Gastrocnemius medialis (tissue), 4 donors: ENCODE data around the gene ARVCF.

Experiments
- CTCF ChIP-seq, 5 experiments: fragments of 450-650 bp in 3 of 5; fragments of 200-600 bp in 2 of 5; sonication (generic) in 2 of 5; IDR thresholded peaks in 4 of 5; conservative IDR thresholded peaks in 1 of 5; 1 replicate in 4 of 5; 2 replicates in 1 of 5; pipeline ENCODE4 v1.5.1; 2016 to 2019; ENCODE audit warnings: antibody characterized with exemption in 5 of 5, mild to moderate bottlenecking in 3 of 5, moderate library complexity in 3 of 5
- POLR2A ChIP-seq, 2 donors: fragments of 450-650 bp; IDR thresholded peaks; one replicate each; pipeline ENCODE4 v1.6.1; 2017; ENCODE audit warnings: antibody characterized with exemption in 2 of 2, mild to moderate bottlenecking in 2 of 2, moderate library complexity in 2 of 2

DNA sequence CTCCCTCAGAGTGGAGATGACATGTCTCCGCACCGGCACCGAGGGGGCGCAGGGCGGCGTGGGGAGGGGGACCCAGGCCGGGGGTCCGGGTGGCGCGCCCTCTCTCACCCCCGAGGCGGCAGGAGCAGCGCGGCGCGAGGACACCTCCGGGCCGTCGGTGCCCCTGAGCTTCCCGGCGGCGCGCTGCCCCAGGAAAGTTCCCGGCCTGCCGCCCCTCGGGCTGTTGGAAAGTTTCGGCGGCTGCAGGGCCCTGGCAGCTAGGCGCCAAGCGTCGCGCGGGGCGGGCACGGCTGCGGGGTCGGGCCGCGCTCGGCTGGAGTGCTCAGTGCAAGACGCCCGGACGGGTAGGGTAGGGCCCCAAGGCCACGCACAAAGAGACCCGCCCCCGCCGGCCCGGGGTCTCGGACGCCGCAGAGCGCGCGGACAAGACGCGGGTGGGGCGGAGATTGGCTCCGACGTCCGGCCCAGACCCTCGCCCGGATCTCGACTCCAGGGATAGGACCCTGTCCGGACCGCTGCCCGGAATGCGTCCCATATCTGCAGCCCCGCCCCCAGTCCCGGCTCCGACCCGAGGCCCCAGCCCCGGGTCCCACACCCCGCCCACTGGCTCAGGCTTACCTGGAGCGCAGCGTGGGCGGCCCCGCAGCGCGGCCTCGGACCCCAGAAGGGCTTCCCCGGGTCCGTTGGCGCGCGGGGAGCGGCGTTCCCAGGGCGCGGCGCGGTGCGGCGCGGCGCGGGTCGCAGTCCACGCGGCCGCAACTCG, 471 bp downstream of the ARVCF start:
- TF ChIP-seq CTCF (IDR thresholded peaks at IDR 0.05 in 4 of 5, conservative IDR thresholded peaks at IDR 0.05 in 1 of 5) (no peak), POLR2A (IDR thresholded peaks at IDR 0.05) (peak in 1 of 2 donors; percentile 56)
